Fibroblast of skin of scalp (primary cell): Measurements from ENCODE around the gene GSX2.
"Not testable (repeated sequence)": the region's sequence is repeated elsewhere in the genome, so short reads cannot be mapped to it uniquely, and the experiment has no call there.

ENCODE experiments used
- DNase-seq: peaks from one replicate; pipeline ENCODE4 v3.0.0-alpha.2; 2013

Gene GSX2

GRCh38 chr4:54104907-54105306, 4.9 kb downstream of the GSX2 start:
- no peak for DNase-seq

- DNase-seq = no peak
These were observed 8.2 kb downstream of the GSX2 start for GRCh38 chr4:54107951-54108748.

- no peak for DNase-seq
These were observed 9.5 kb downstream of the GSX2 start for GRCh38 chr4:54109241-54110018.

GRCh38 chr4:54110019-54110416, 10.1 kb downstream of the GSX2 start:
- no peak for DNase-seq

- not testable (repeated sequence) for DNase-seq
These were observed 13.2 kb downstream of the GSX2 start for GRCh38 chr4:54113206-54113605.

GRCh38 chr4:54116246-54116645, 16.3 kb downstream of the GSX2 start:
- DNase-seq = not testable (repeated sequence)

- peak; percentile 51 for DNase-seq
These were observed 19.1 kb downstream of the GSX2 start for GRCh38 chr4:54118850-54119589.

- no peak for DNase-seq
These were observed 20.6 kb downstream of the GSX2 start for GRCh38 chr4:54120518-54120917.

- no peak for DNase-seq
These were observed 27.7 kb downstream of the GSX2 start for GRCh38 chr4:54127660-54128059.

GRCh38 chr4:54128694-54129093, 28.7 kb downstream of the GSX2 start:
- DNase-seq = not testable (repeated sequence)

- no peak for DNase-seq
These were observed 39.4 kb downstream of the GSX2 start for GRCh38 chr4:54139332-54139731.

- DNase-seq = no peak
These were observed 40.3 kb downstream of the GSX2 start for GRCh38 chr4:54140287-54140686.

GRCh38 chr4:54144199-54144598, 44.2 kb downstream of the GSX2 start:
- no peak for DNase-seq

- DNase-seq = no peak
These were observed 44.8 kb downstream of the GSX2 start for GRCh38 chr4:54144661-54145171.

- no peak for DNase-seq
These were observed 46.2 kb downstream of the GSX2 start for GRCh38 chr4:54146139-54146538.

- DNase-seq = no peak
These were observed 49.4 kb downstream of the GSX2 start for GRCh38 chr4:54149323-54149722.
